GM23338 (cell line): ENCODE measurements around the gene GTF2A1. TPM values are rescaled to one million over a fixed set of nuclear protein-coding genes. Genes with fewer than 3 reads are reported as not detected.

Experiments
- ATAC-seq: fragments of 200-7000 bp; cut with Tn5 transposase; 3 replicates; pipeline ENCODE4 v1.9.1; 2020
- DNase-seq: peaks from one replicate; pipeline ENCODE4 v3.0.0-alpha.2; 2015; ENCODE audit warnings: low spot score
- H2AFZ ChIP-seq: fragments of 200-600 bp; sonication (generic); 2 replicates; pipeline ENCODE4 v1.8.0; 2016; ENCODE audit warnings: antibody characterized with exemption, mild to moderate bottlenecking, moderate library complexity
- H3F3A ChIP-seq: fragments of 200-600 bp; sonication (generic); replicated peaks from 2 replicates; pipeline ENCODE4 v1.8.0; 2017; ENCODE audit warnings: antibody characterized with exemption, mixed run types, low read depth
- H3K27ac ChIP-seq: fragments of 200-600 bp; sonication (generic); 2 replicates; pipeline ENCODE4 v1.6.1; 2016; ENCODE audit warnings: low read depth
- H3K27me3 ChIP-seq: fragments of 200-600 bp; sonication (generic); 2 replicates; pipeline ENCODE4 v1.8.0; 2016; ENCODE audit warnings: mild to moderate bottlenecking, mixed run types, moderate library complexity; ENCODE audit not compliant: insufficient read depth
- H3K36me3 ChIP-seq: fragments of 200-600 bp; sonication (generic); 2 replicates; pipeline ENCODE4 v1.8.0; 2016; ENCODE audit warnings: mild to moderate bottlenecking; ENCODE audit not compliant: insufficient read depth
- H3K4me1 ChIP-seq: fragments of 200-600 bp; sonication (generic); 2 replicates; pipeline ENCODE4 v1.8.0; 2016; ENCODE audit warnings: mild to moderate bottlenecking, moderate library complexity; ENCODE audit not compliant: insufficient read depth
- H3K4me2 ChIP-seq: fragments of 200-600 bp; sonication (generic); 2 replicates; pipeline ENCODE4 v1.7.1; 2017; ENCODE audit warnings: mixed run types
- H3K4me3 ChIP-seq: fragments of 200-600 bp; sonication (generic); 2 replicates; pipeline ENCODE4 v1.6.1; 2016; ENCODE audit warnings: mixed run types
- H3K79me2 ChIP-seq: fragments of 200-600 bp; sonication (generic); replicated peaks from 2 replicates; pipeline ENCODE4 v1.8.0; 2017; ENCODE audit warnings: mild to moderate bottlenecking; ENCODE audit not compliant: insufficient read depth
- H3K9me2 ChIP-seq: fragments of 200-600 bp; sonication (generic); 2 replicates; pipeline ENCODE4 v1.8.0; 2017; ENCODE audit not compliant: insufficient read depth
- H4K20me1 ChIP-seq: fragments of 200-600 bp; sonication (generic); replicated peaks from 2 replicates; pipeline ENCODE4 v1.8.0; 2017; ENCODE audit warnings: mild to moderate bottlenecking; ENCODE audit not compliant: insufficient read depth
- H3K27ac Mint-ChIP-seq: 2 replicates; pipeline ENCODE4 v1.8.0; 2020; ENCODE audit warnings: inconsistent platforms, mild to moderate bottlenecking, moderate library complexity, mixed read lengths
- H3K27me3 Mint-ChIP-seq: 3 replicates; pipeline ENCODE4 v1.8.0; 2022; ENCODE audit warnings: low read depth, mild to moderate bottlenecking, moderate library complexity, mixed read lengths, inconsistent platforms; ENCODE audit not compliant: insufficient read depth, poor library complexity
- H3K36me3 Mint-ChIP-seq: 3 replicates; pipeline ENCODE4 v1.8.0; 2021; ENCODE audit warnings: low read depth, mild to moderate bottlenecking, inconsistent platforms, moderate library complexity, mixed read lengths
- H3K4me1 Mint-ChIP-seq: 3 replicates; pipeline ENCODE4 v1.8.0; 2020; ENCODE audit warnings: mild to moderate bottlenecking, inconsistent platforms, mixed read lengths
- H3K4me3 Mint-ChIP-seq: 3 replicates; pipeline ENCODE4 v1.8.0; 2021; ENCODE audit warnings: moderate library complexity, mild to moderate bottlenecking, inconsistent platforms, mixed read lengths
- H3K9me3 Mint-ChIP-seq: 3 replicates; pipeline ENCODE4 v1.8.0; 2020; ENCODE audit warnings: moderate library complexity, mild to moderate bottlenecking, inconsistent platforms, mixed read lengths
- CREB1 ChIP-seq: fragments of 250-450 bp; sonication (Bioruptor Pico); IDR thresholded peaks from 2 replicates; pipeline ENCODE4 v1.5.0; 2020; ENCODE audit warnings: low read depth, mild to moderate bottlenecking, moderate library complexity
- EZH2 ChIP-seq: fragments of 200-600 bp; sonication (generic); IDR thresholded peaks from one replicate; pipeline ENCODE4 v1.8.0; 2017; ENCODE audit warnings: antibody characterized with exemption, mild to moderate bottlenecking, low read depth; ENCODE audit not compliant: unreplicated experiment
- EZH2phosphoT487 ChIP-seq: fragments of 200-600 bp; sonication (generic); IDR thresholded peaks from one replicate; pipeline ENCODE4 v1.8.1; 2018; ENCODE audit warnings: antibody characterized with exemption; ENCODE audit not compliant: unreplicated experiment
- JUNB ChIP-seq: IDR thresholded peaks from one replicate; pipeline ENCODE4 v1.6.1; 2016; ENCODE audit warnings: antibody characterized with exemption; ENCODE audit not compliant: unreplicated experiment
- NANOG ChIP-seq: IDR thresholded peaks from 2 replicates; pipeline ENCODE4 v1.6.1; 2016; ENCODE audit warnings: antibody characterized with exemption, borderline replicate concordance
- REST ChIP-seq: IDR thresholded peaks from one replicate; pipeline ENCODE4 v1.6.1; 2018; ENCODE audit warnings: antibody characterized with exemption; ENCODE audit not compliant: unreplicated experiment
- STAT1 ChIP-seq: IDR thresholded peaks from one replicate; pipeline ENCODE4 v1.6.1; 2016; ENCODE audit warnings: antibody characterized with exemption; ENCODE audit not compliant: unreplicated experiment
- ZNF114 ChIP-seq: fragments of 250-450 bp; sonication (Bioruptor Pico); IDR thresholded peaks from 2 replicates; pipeline ENCODE4 v1.5.0; 2020; ENCODE audit warnings: mild to moderate bottlenecking, moderate library complexity
- polyA plus RNA-seq: library from polyadenylated mRNA; unstranded; fragments of >200 nt; fragmentation: Nextera tagmentation; extraction: Ambion mirVana; gene quantifications from 2 replicates; pipeline ENCODE4 v1.2.1, GENCODE V29; 2016
- total RNA-seq: library from RNA; depleted of rRNA; stranded (reverse); fragments of >200 nt; shearing (Covaris generic); gene quantifications from 2 replicates; pipeline ENCODE4 v1.2.3, GENCODE V29; 2014
- TF ChIP-seq, protein P1 (sequence below): fragments of 250-450 bp; sonication (Bioruptor Pico); IDR thresholded peaks from 2 replicates; pipeline ENCODE4 v1.5.0; 2020; ENCODE audit warnings: mild to moderate bottlenecking, moderate library complexity
- TF ChIP-seq, protein P2 (sequence below): IDR thresholded peaks from 2 replicates; pipeline ENCODE4 v1.6.1; 2016; ENCODE audit warnings: antibody characterized with exemption

Gene GTF2A1
- total and polyA plus RNA-seq, 2 experiments from 2014 or later: 12.1 to 50.6 TPM

DNA sequence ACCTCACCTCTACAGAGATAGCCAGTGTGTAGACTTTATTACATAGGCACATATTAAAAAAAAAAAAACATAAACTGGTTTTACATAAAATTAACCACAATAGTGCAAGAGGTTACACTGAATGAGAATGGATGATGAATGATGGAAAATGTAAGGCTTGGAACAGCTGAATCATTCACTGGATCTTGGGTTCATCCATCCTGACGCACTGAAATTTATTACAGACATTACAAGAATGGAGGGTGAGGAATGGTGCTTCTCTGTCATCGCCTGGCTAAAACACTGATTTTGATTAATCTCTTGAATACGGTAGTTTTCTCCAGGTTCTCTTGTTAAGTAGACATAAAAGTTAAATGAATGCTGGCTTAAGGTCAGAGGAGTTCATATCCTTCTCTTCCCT lies 40.0 kb upstream of the GTF2A1 start:
- no peaks in the 10 kb centered on the region; the same call in 1 of the 2 replicates for H3K9me2 ChIP-seq
- TF ChIP-seq EZH2 (no peak), STAT1 (no peak), JUNB (no peak), CREB1 (CRISPR knock-in tag) (no peak)
- peaks cover 32% of the 10 kb centered on the region for H3K4me1 Mint-ChIP-seq
- H3K27me3 ChIP-seq: no peaks in the 10 kb centered on the region
- H3K4me2 ChIP-seq: no peak overlapping the region
- H4K20me1 ChIP-seq: no peaks in the 10 kb centered on the region
- H3K4me3 Mint-ChIP-seq: no peak overlapping the region
- H3K4me3 ChIP-seq: no peak overlapping the region
- ATAC-seq (no peak), DNase-seq (no peak)
- no peak overlapping the region for H2AFZ ChIP-seq
- H3K36me3 ChIP-seq: no peaks in the 10 kb centered on the region
- H3K27ac ChIP-seq: no peak overlapping the region
- no peaks in the 10 kb centered on the region for H3K79me2 ChIP-seq
- peaks cover 26% of the 10 kb centered on the region for H3K4me1 ChIP-seq
- no peaks in the 10 kb centered on the region for H3F3A ChIP-seq
- no peak overlapping the region for H3K27ac Mint-ChIP-seq
- peaks cover 17% of the 10 kb centered on the region; the same call in 2 of the 3 replicates for H3K36me3 Mint-ChIP-seq
- H3K9me3 Mint-ChIP-seq: no peaks in the 10 kb centered on the region
- H3K27me3 Mint-ChIP-seq: peaks cover 5% of the 10 kb centered on the region

- Mint-ChIP-seq H3K27me3 (peaks cover 8% of the 10 kb centered on the region), H3K9me3 (no peaks in the 10 kb centered on the region), H3K27ac (0 out of 2 replicates have a peak overlapping the region, but pooled peaks have one; percentile 9), H3K36me3 (peaks cover 17% of the 10 kb centered on the region; the same call in 2 of the 3 replicates), H3K4me3 (no peak overlapping the region), H3K4me1 (peaks cover 8% of the 10 kb centered on the region)
- Histone ChIP-seq H3K27ac (no peak overlapping the region), H3K36me3 (no peaks in the 10 kb centered on the region), H4K20me1 (no peaks in the 10 kb centered on the region), H3K4me2 (no peak overlapping the region), H3K4me1 (no peaks in the 10 kb centered on the region; the same call in 1 of the 2 replicates), H3F3A (no peaks in the 10 kb centered on the region), H2AFZ (no peak overlapping the region), H3K79me2 (no peaks in the 10 kb centered on the region), H3K9me2 (no peaks in the 10 kb centered on the region; the same call in 1 of the 2 replicates), H3K4me3 (no peak overlapping the region), H3K27me3 (no peaks in the 10 kb centered on the region)
- no peak for DNase-seq
- peak; percentile 26; the same call in 2 of the 3 replicates for ATAC-seq
- TF ChIP-seq ZNF114 (no peak), STAT1 (no peak), EZH2phosphoT487 (no peak), NANOG (no peak), JUNB (no peak), REST (no peak)
- TF ChIP-seq, protein P1, sequence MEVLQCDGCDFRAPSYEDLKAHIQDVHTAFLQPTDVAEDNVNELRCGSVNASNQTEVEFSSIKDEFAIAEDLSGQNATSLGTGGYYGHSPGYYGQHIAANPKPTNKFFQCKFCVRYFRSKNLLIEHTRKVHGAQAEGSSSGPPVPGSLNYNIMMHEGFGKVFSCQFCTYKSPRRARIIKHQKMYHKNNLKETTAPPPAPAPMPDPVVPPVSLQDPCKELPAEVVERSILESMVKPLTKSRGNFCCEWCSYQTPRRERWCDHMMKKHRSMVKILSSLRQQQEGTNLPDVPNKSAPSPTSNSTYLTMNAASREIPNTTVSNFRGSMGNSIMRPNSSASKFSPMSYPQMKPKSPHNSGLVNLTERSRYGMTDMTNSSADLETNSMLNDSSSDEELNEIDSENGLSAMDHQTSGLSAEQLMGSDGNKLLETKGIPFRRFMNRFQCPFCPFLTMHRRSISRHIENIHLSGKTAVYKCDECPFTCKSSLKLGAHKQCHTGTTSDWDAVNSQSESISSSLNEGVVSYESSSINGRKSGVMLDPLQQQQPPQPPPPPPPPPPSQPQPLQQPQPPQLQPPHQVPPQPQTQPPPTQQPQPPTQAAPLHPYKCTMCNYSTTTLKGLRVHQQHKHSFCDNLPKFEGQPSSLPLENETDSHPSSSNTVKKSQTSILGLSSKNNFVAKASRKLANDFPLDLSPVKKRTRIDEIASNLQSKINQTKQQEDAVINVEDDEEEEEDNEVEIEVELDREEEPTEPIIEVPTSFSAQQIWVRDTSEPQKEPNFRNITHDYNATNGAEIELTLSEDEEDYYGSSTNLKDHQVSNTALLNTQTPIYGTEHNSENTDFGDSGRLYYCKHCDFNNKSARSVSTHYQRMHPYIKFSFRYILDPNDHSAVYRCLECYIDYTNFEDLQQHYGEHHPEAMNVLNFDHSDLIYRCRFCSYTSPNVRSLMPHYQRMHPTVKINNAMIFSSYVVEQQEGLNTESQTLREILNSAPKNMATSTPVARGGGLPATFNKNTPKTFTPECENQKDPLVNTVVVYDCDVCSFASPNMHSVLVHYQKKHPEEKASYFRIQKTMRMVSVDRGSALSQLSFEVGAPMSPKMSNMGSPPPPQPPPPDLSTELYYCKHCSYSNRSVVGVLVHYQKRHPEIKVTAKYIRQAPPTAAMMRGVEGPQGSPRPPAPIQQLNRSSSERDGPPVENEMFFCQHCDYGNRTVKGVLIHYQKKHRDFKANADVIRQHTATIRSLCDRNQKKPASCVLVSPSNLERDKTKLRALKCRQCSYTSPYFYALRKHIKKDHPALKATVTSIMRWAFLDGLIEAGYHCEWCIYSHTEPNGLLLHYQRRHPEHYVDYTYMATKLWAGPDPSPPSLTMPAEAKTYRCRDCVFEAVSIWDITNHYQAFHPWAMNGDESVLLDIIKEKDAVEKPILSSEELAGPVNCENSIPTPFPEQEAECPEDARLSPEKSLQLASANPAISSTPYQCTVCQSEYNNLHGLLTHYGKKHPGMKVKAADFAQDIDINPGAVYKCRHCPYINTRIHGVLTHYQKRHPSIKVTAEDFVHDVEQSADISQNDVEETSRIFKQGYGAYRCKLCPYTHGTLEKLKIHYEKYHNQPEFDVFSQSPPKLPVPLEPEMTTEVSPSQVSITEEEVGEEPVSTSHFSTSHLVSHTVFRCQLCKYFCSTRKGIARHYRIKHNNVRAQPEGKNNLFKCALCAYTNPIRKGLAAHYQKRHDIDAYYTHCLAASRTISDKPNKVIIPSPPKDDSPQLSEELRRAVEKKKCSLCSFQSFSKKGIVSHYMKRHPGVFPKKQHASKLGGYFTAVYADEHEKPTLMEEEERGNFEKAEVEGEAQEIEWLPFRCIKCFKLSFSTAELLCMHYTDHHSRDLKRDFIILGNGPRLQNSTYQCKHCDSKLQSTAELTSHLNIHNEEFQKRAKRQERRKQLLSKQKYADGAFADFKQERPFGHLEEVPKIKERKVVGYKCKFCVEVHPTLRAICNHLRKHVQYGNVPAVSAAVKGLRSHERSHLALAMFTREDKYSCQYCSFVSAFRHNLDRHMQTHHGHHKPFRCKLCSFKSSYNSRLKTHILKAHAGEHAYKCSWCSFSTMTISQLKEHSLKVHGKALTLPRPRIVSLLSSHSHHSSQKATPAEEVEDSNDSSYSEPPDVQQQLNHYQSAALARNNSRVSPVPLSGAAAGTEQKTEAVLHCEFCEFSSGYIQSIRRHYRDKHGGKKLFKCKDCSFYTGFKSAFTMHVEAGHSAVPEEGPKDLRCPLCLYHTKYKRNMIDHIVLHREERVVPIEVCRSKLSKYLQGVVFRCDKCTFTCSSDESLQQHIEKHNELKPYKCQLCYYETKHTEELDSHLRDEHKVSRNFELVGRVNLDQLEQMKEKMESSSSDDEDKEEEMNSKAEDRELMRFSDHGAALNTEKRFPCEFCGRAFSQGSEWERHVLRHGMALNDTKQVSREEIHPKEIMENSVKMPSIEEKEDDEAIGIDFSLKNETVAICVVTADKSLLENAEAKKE (CRISPR knock-in tag): no peak
- TF ChIP-seq, protein P2, sequence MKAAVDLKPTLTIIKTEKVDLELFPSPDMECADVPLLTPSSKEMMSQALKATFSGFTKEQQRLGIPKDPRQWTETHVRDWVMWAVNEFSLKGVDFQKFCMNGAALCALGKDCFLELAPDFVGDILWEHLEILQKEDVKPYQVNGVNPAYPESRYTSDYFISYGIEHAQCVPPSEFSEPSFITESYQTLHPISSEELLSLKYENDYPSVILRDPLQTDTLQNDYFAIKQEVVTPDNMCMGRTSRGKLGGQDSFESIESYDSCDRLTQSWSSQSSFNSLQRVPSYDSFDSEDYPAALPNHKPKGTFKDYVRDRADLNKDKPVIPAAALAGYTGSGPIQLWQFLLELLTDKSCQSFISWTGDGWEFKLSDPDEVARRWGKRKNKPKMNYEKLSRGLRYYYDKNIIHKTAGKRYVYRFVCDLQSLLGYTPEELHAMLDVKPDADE: no peak
These were observed 35.7 kb upstream of the GTF2A1 start for GRCh38 chr14:81256289-81256960.
